Esophagus muscularis mucosa (tissue), 3 donors: Measurements from ENCODE around the gene FAM170A.

Experiments
- POLR2A ChIP-seq: fragments of 450-650 bp; IDR thresholded peaks from one replicate; pipeline ENCODE4 v1.6.1; 2017; ENCODE audit warnings: antibody characterized with exemption, moderate library complexity, mild to moderate bottlenecking, low read depth
- POLR2AphosphoS5 ChIP-seq, 2 donors: sonication (generic); formaldehyde crosslinking; IDR thresholded peaks; one replicate each; pipeline ENCODE4 v1.6.1; 2017; ENCODE audit warnings: antibody characterized with exemption in 2 of 2
- TF ChIP-seq, protein P1 (sequence below), 3 experiments: fragments of 200-600 bp in 2 of 3; fragments of 450-650 bp in 1 of 3; sonication (generic) in 2 of 3; IDR thresholded peaks; one replicate each; pipeline ENCODE4 v1.5.1; 2017 to 2019; ENCODE audit warnings: antibody characterized with exemption in 3 of 3, mild to moderate bottlenecking in 2 of 3, moderate library complexity in 1 of 3

DNA sequence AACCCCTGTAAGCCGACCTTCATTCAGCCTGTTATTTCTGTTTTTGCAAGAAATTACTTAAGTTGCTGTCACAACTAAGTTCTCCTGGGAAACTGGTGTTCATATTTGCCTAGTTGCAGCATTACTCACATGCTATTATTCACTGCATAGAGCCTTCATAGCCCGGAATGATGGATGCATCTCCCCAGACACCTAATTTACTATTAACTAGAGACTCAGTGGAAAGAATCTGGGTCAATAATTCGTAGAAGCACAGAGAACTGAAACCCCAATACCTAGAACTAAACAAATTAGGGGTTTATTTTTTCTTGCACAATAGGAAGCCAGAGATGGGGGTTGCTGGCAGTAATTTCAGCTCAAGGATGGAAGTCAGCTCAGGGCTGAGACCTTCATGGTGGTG lies 45.7 kb upstream of the FAM170A start:
- TF ChIP-seq, protein P1, sequence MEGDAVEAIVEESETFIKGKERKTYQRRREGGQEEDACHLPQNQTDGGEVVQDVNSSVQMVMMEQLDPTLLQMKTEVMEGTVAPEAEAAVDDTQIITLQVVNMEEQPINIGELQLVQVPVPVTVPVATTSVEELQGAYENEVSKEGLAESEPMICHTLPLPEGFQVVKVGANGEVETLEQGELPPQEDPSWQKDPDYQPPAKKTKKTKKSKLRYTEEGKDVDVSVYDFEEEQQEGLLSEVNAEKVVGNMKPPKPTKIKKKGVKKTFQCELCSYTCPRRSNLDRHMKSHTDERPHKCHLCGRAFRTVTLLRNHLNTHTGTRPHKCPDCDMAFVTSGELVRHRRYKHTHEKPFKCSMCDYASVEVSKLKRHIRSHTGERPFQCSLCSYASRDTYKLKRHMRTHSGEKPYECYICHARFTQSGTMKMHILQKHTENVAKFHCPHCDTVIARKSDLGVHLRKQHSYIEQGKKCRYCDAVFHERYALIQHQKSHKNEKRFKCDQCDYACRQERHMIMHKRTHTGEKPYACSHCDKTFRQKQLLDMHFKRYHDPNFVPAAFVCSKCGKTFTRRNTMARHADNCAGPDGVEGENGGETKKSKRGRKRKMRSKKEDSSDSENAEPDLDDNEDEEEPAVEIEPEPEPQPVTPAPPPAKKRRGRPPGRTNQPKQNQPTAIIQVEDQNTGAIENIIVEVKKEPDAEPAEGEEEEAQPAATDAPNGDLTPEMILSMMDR (IDR thresholded peaks at IDR 0.05), result no peak
- no peak for TF ChIP-seq POLR2A
- TF ChIP-seq POLR2AphosphoS5 (IDR thresholded peaks at IDR 0.05), result no peak
